Sigmoid colon (tissue), 4 donors: Measurements from ENCODE around the gene SLC16A8.

Source experiments
- EP300 ChIP-seq, 4 donors: sonication (generic); formaldehyde crosslinking; IDR thresholded peaks; one replicate each; pipeline ENCODE4 v1.6.1; 2017; ENCODE audit warnings: antibody characterized with exemption in 4 of 4
- POLR2A ChIP-seq, 2 donors: fragments of 450-650 bp; IDR thresholded peaks; one replicate each; pipeline ENCODE4 v1.6.1; 2016; ENCODE audit warnings: antibody characterized with exemption in 2 of 2, mild to moderate bottlenecking in 2 of 2, moderate library complexity in 2 of 2
- TF ChIP-seq, protein P1 (sequence below), 4 experiments: fragments of 450-650 bp in 3 of 4; fragments of 200-600 bp in 1 of 4; IDR thresholded peaks; one replicate each; pipeline ENCODE4 v1.5.1; 2016 to 2019; ENCODE audit warnings: antibody characterized with exemption in 4 of 4, mild to moderate bottlenecking in 3 of 4, moderate library complexity in 2 of 4

GRCh38 chr22:38040953-38041759 is 42.8 kb downstream of the SLC16A8 start:
- TF ChIP-seq, protein P1, sequence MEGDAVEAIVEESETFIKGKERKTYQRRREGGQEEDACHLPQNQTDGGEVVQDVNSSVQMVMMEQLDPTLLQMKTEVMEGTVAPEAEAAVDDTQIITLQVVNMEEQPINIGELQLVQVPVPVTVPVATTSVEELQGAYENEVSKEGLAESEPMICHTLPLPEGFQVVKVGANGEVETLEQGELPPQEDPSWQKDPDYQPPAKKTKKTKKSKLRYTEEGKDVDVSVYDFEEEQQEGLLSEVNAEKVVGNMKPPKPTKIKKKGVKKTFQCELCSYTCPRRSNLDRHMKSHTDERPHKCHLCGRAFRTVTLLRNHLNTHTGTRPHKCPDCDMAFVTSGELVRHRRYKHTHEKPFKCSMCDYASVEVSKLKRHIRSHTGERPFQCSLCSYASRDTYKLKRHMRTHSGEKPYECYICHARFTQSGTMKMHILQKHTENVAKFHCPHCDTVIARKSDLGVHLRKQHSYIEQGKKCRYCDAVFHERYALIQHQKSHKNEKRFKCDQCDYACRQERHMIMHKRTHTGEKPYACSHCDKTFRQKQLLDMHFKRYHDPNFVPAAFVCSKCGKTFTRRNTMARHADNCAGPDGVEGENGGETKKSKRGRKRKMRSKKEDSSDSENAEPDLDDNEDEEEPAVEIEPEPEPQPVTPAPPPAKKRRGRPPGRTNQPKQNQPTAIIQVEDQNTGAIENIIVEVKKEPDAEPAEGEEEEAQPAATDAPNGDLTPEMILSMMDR (IDR thresholded peaks at IDR 0.05): no peak
- TF ChIP-seq POLR2A (IDR thresholded peaks at IDR 0.05) (no peak), EP300 (IDR thresholded peaks at IDR 0.05) (no peak)
